LHCN-M2 (cell line): Measurements from ENCODE around the gene SALL4. TPM values are rescaled to one million over a fixed set of nuclear protein-coding genes. Genes with fewer than 3 reads are reported as not detected.
"Not testable (repeated sequence)": the region's sequence is repeated elsewhere in the genome, so short reads cannot be mapped to it uniquely, and the experiment has no call there.

Experiments
- DNase-seq: peaks from one replicate; pipeline ENCODE4 v3.0.0-alpha.2; 2012; ENCODE audit warnings: low read depth
- total RNA-seq: library from RNA; depleted of rRNA; stranded (reverse); fragments of >200 nt; gene quantifications from 2 replicates; pipeline ENCODE4 v1.2.3, GENCODE V29; 2014

SALL4 gene
- total RNA-seq, 1 experiment from 2014 or later: not detected

- DNase-seq: no peak
These were observed 35.1 kb downstream of the SALL4 start for GRCh38 chr20:51766994-51767866.

- not testable (repeated sequence) for DNase-seq
These were observed 36.9 kb downstream of the SALL4 start for GRCh38 chr20:51765381-51765780.

- no peak for DNase-seq
These were observed 38.2 kb downstream of the SALL4 start for GRCh38 chr20:51763965-51764602.

- no peak for DNase-seq
These were observed 41.3 kb downstream of the SALL4 start for GRCh38 chr20:51760905-51761546.

- no peak for DNase-seq
These were observed 42.4 kb downstream of the SALL4 start for GRCh38 chr20:51759769-51760510.

- DNase-seq: no peak
These were observed 43.3 kb downstream of the SALL4 start for GRCh38 chr20:51758978-51759544.

GRCh38 chr20:51757226-51757625 is 45.1 kb downstream of the SALL4 start:
- DNase-seq: no peak

GRCh38 chr20:51756653-51757052 is 45.7 kb downstream of the SALL4 start:
- no peak for DNase-seq

- not testable (repeated sequence) for DNase-seq
These were observed 49.1 kb downstream of the SALL4 start for GRCh38 chr20:51753220-51753619.

- DNase-seq: peak; percentile 86
These were observed 49.9 kb downstream of the SALL4 start for GRCh38 chr20:51752343-51752951.

- no peak for DNase-seq
These were observed 51.4 kb downstream of the SALL4 start for GRCh38 chr20:51750770-51751388.

- DNase-seq: peak; percentile 92
These were observed 52.1 kb downstream of the SALL4 start for GRCh38 chr20:51750037-51750769.

GRCh38 chr20:51749674-51750036 is 52.7 kb downstream of the SALL4 start:
- peak; percentile 59 for DNase-seq

- no peak for DNase-seq
These were observed 55.0 kb downstream of the SALL4 start for GRCh38 chr20:51747182-51747911.

GRCh38 chr20:51745804-51746203 is 56.5 kb downstream of the SALL4 start:
- DNase-seq: no peak

- DNase-seq: no peak
These were observed 61.5 kb downstream of the SALL4 start for GRCh38 chr20:51740838-51741237.

- DNase-seq: not testable (repeated sequence)
These were observed 62.0 kb downstream of the SALL4 start for GRCh38 chr20:51740308-51740707.

- no peak for DNase-seq
These were observed 62.5 kb downstream of the SALL4 start for GRCh38 chr20:51739722-51740249.
